Non-pigmented ciliary epithelial cell (primary cell): ENCODE results near the gene BTRC.
"Not testable (repeated sequence)": the region's sequence is repeated elsewhere in the genome, so short reads cannot be mapped to it uniquely, and the experiment has no call there.

Source experiments
- DNase-seq: peaks from one replicate; pipeline ENCODE4 v3.0.0-alpha.2; 2010; ENCODE audit warnings: low read depth

The BTRC gene

GRCh38 chr10:101587725-101588653, 234.0 kb downstream of the BTRC start, which contains the start of the genes DPCD and POLL:
DPCD (plus strand) TSS chr10:101588321; CDS start chr10:101588337, 16 bp downstream.
POLL (minus strand) TSS chr10:101588257; CDS start chr10:101587360, 897 bp downstream.
- peak; percentile 74 for DNase-seq

DNA sequence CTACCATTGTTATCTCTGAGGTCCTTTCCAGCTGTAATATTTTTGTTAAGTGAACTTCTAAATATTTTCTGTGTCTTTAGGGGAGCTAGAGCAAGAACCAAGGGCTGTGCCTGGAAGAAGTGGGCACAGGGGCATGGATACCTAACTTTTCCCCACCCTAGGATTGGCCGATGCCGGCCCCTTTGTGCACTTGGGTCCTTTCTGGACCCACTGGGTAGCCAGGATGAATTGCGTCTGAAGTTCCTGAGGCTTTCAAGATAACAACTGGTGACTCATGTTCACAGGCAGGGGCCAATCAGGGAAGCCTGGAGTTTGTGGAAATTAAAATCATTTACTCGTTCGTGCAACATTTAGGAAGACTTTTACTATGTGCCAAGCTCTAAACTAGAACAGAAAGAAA, 234.9 kb downstream of the BTRC start:
- peak; percentile 20 for DNase-seq

GRCh38 chr10:101593331-101593730, 239.4 kb downstream of the BTRC start:
- not testable (repeated sequence) for DNase-seq

GRCh38 chr10:101595591-101596433, 241.8 kb downstream of the BTRC start:
- DNase-seq, result no peak

- no peak for DNase-seq
Observed at GRCh38 chr10:101597091-101597900, 243.3 kb downstream of the BTRC start.

- no peak for DNase-seq
Observed at GRCh38 chr10:101601541-101601940, 247.6 kb downstream of the BTRC start.

DNA sequence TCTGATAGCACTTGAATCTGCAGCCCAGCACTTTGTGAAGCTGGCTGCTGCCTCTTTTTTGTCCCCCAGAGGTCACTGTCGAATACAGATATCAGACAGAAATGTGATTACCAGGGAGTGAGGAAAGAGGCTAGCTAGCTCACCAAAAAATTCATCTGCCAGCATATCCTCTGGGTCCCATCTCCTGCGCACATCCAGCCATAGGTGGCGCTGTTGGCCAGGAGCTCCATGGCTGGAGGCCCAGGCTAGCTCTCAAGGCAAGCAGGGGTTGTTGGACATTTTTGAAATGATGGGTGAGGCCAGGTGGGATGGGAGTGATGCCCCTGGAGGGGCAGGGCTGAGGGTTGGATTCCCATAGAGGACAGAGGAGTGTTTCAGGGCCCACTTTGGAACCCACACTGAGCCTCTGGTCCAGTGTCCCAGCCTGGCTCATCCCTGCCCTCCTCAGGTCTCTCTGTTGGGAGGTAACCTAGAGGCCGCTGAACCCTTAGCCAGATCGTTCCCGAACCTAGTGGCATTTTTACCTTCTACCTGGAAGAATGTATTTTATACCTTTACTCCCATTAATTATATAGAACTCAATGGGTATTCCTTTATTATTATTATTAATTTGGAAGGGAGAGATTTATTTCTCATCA, 248.9 kb downstream of the BTRC start:
- DNase-seq, result peak; percentile 23
